Fibroblast of the aortic adventitia (primary cell): ENCODE results near the gene CD163L1. TPM values are rescaled to one million over a fixed set of nuclear protein-coding genes. Genes with fewer than 3 reads are reported as not detected.

ENCODE experiments used
- DNase-seq: peaks from one replicate; pipeline ENCODE4 v3.0.0-alpha.2; 2010; ENCODE audit warnings: low read depth
- H3K4me3 ChIP-seq: 2 replicates; pipeline ENCODE4 v1.5.1; 2011; ENCODE audit warnings: low read depth, mild to moderate bottlenecking, control low read depth, low read length, moderate library complexity
- total RNA-seq: library from RNA; depleted of rRNA; stranded (reverse); fragments of >200 nt; gene quantifications from 2 replicates; pipeline ENCODE4 v1.2.3, GENCODE V29; 2012; ENCODE audit warnings: low replicate concordance
- TF ChIP-seq, protein P1 (sequence below): IDR thresholded peaks from 2 replicates; pipeline ENCODE4 v1.5.1; 2011; ENCODE audit warnings: mild to moderate bottlenecking, low read length, control low read depth, inconsistent platforms; ENCODE audit not compliant: insufficient read depth

Gene CD163L1
- total RNA-seq, 1 donor: 0.36 TPM

DNA sequence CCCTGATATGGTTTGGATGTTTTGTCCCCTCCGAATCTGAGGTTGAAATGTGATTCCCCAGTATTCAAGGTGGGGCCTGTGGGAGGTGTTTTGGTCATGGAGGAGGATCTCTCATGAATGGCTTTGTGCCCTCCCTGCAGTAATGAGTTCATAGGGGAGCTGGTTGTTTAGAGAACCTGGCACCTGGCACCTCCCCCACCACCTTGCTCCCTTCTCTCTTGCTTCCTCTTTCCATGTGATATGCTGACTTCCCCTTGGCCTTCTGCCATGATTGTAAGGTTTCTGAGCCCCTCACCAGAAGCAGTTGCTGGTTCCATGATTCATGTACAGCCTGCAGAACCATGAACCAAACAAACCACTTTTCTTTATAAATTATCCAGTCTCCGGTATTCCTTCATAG, 32.6 kb downstream of the CD163L1 start:
- no peak overlapping the region for H3K4me3 ChIP-seq
- DNase-seq: no peak
- TF ChIP-seq, protein P1, sequence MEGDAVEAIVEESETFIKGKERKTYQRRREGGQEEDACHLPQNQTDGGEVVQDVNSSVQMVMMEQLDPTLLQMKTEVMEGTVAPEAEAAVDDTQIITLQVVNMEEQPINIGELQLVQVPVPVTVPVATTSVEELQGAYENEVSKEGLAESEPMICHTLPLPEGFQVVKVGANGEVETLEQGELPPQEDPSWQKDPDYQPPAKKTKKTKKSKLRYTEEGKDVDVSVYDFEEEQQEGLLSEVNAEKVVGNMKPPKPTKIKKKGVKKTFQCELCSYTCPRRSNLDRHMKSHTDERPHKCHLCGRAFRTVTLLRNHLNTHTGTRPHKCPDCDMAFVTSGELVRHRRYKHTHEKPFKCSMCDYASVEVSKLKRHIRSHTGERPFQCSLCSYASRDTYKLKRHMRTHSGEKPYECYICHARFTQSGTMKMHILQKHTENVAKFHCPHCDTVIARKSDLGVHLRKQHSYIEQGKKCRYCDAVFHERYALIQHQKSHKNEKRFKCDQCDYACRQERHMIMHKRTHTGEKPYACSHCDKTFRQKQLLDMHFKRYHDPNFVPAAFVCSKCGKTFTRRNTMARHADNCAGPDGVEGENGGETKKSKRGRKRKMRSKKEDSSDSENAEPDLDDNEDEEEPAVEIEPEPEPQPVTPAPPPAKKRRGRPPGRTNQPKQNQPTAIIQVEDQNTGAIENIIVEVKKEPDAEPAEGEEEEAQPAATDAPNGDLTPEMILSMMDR: no peak

DNA sequence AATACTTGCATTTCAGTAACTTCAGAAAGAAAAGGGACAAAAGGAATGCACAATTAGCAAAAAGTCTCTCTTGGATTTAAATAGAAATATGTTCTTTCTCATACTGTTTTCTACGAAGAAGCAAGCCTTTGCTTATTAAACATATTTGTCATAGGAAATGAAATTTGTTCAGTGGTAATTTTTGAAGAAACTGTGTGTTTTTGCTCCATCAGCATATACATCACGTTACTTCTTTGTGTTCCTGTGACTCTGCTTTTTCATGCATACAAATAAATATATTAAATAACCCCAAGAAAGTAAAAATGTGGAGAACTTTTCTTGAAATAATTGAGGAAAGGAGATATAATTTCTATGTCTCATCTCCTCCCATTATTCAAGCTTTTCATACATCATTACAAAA, 39.7 kb downstream of the CD163L1 start:
- TF ChIP-seq, protein P1: no peak
- no peak for DNase-seq
- no peak overlapping the region for H3K4me3 ChIP-seq

DNA sequence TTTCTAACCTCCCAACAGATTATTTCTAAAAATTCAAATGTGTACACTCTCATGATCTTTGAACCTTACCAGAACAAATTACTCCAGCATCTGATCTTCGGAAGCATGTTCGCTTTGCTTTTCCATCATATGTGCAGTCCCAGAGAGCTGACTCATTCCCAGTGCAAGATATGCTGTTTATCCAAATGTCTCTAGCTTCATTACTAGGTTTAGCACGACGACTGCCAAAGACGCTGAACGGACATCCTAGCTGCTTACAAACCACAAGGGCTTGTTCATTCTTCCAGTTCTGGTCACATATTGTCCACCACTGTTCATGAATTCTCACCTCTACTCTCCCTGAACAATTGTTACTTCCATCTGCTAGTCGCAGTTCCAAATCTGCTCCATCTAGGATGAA, 40.5 kb downstream of the CD163L1 start:
- no peak for DNase-seq
- TF ChIP-seq, protein P1: no peak
- no peak overlapping the region for H3K4me3 ChIP-seq

DNA sequence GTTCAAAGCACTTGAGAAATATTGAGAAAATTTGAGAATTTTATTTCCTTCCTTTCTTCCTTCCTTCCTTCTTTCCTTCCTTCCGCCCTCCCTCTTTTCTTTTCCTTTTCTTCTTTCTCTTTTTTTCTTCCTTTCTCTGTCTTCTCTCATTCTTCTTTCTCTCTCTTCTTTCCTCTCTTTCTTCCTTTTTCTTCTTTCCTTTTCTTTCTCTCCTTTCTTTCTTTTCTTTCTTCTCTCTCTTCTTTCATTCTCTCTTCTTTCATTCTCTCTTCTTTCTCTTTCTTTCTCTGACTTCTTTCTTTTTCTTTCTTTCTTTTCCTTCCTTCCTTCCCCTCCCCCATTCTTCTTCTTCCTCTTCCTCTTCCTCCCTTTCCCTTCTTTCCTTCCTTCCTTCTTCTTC, 44.9 kb downstream of the CD163L1 start:
- no peak overlapping the region for H3K4me3 ChIP-seq
- DNase-seq: no peak
- TF ChIP-seq, protein P1: no peak

DNA sequence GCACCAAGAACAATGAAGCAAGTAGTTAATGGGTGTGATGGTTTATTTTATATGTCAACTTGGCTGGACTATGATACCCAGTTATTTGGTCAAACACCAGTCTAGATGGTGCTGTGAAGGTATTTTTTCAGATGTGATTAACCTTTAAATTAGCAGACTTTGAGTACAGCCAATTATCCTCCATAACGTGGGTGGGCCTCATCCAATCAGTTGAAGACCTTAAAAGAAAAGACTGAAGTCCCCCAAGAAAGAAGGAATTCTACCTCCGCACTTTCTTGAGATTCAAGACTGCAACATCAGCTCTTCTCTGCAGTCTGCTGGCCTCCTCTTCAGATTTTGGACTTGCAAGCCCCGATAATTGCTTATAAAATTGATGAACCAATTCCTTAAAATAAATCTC, 47.5 kb downstream of the CD163L1 start:
- TF ChIP-seq, protein P1: no peak
- DNase-seq: no peak
- H3K4me3 ChIP-seq: no peak overlapping the region

DNA sequence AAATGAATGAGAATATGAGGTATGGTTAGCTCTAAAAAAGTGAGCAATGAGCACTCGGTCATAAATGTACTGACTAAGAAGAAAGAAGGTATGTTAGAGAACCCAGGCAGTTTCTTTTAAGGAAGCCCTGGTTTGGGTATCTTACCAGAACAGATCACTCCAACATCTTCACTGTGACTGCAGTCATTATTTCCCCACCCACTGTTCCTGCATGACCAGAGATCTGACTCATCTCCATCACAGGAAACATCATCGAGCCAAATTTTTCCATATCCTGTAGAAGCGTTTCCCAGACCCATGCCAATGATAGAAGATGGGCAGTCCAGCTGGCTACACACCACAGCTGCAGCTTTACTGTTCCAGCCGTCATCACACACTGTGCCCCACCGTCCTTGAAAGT, 48.0 kb downstream of the CD163L1 start:
- TF ChIP-seq, protein P1: no peak

DNA sequence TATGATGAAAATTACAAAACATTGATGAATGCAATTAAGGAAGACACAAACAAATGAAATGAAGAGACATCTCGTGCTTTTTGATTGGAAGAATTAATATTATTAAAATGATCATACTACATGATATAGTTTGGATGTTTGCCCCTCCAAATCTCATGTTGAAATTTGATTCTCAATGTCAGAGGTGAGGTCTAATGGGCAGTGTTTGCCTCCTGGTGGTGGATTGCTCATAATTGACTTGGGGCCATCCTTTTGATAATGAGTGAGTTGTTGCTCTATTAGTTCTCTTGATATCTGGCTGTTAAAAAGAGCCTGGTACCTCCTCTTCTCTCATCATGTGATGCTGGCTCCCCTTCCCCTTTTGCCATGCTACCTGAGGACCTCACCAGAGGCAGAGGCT, 56.7 kb downstream of the CD163L1 start:
- H3K4me3 ChIP-seq: no peak overlapping the region
- DNase-seq: no peak
- TF ChIP-seq, protein P1: no peak

More for the DNA sequence above, 48.0 kb downstream of the CD163L1 start:
- no peak overlapping the region for H3K4me3 ChIP-seq
- DNase-seq: no peak
